Endothelial cell of coronary artery (primary cell): Measurements from ENCODE around the gene TMEM138. TPM values are rescaled to one million over a fixed set of nuclear protein-coding genes. Genes with fewer than 3 reads are reported as not detected.

ENCODE experiments used
- total RNA-seq: library from RNA; depleted of rRNA; stranded (reverse); fragments of >200 nt; gene quantifications from 2 replicates; pipeline ENCODE4 v1.2.3, GENCODE V29; 2014

TMEM138 gene
- 10.0 and 13.3 TPM in 2 replicates for total RNA-seq

DNA sequence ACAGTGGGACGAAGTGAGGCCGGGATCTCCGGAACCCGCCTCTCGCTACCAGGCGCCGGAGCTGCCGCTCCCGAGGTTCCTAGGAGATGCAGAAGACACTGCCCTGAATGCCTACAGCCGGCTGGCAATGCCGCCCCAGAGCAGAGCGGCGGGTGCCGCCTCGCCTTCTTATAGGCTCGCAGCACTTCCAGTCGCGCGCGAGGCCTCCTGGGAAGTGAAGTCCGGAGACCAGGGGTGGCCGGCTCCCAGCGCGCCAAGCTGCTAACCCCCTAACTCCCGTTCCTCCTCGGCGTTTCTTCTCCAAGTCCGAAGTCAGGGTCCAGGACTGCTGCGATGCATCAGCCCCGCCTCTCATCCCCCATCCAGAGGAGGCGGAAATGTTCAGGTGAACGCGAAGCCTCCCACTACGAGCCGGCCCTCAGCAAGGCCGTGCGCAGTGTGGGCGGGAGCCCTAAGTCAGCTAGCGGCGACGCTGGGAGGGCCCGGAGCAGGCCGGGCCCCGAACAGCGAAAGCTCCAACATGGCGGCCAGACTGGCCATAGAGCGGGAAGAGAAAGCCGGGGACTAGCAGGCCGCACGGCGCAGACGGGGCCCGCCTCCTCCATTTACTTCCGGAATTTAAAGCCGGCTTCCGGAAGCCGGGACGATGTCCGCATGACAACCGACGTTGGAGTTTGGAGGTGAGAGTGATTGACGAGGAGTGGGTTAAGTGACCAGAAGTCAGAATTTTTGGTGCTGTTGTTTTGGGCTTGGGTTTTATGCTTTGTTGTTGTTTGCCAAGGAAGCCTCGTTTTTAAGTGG is at the start of gene TMEM138, which contains the start of gene CYB561A3:
Gene TMEM138 (plus strand): TSS at position 634 of the 801 bp plus-strand sequence. CDS start 2,017 bp downstream, outside the sequence.
Gene CYB561A3 (minus strand): TSS at position 142 of the 801 bp plus-strand sequence. CDS start 5,169 bp downstream, outside the sequence.

GRCh38 chr11:61332797-61333549 is 29.2 kb upstream of the TMEM138 start, which contains the start of the genes DDB1 and TKFC:
DDB1 (minus strand) TSS chr11:61333105; CDS start chr11:61332968, 137 bp downstream.
TKFC (plus strand) TSS chr11:61333228; CDS start chr11:61334729, 1,501 bp downstream.

Other genes starting within 250 kb of the TMEM138 start
- gene VPS37C, start 200.9 kb upstream of the TMEM138 start, total RNA-seq, result 8.0 and 8.3 TPM in 2 replicates
- gene PGA3, start 158.9 kb upstream of the TMEM138 start, total RNA-seq, result 0.09 TPM in 1 of 2 replicates, not detected in the other
- gene PGA4, start 140.0 kb upstream of the TMEM138 start, total RNA-seq, result not detected in 2 replicates
- not detected in 2 replicates for gene PGA5, start 121.2 kb upstream of the TMEM138 start, total RNA-seq
- gene VWCE, start 67.1 kb upstream of the TMEM138 start, total RNA-seq, result 1.9 and 4.1 TPM in 2 replicates
- gene DDB1, start 29.3 kb upstream of the TMEM138 start, total RNA-seq, result 274 and 319 TPM in 2 replicates
- 12.3 and 18.7 TPM in 2 replicates for gene TKFC, start 29.1 kb upstream of the TMEM138 start, total RNA-seq
- gene CYB561A3, start 492 bp upstream of the TMEM138 start, total RNA-seq, result 30.8 and 32.1 TPM in 2 replicates
- gene TMEM216, start 30.2 kb downstream of the TMEM138 start, total RNA-seq, result 6.6 and 9.1 TPM in 2 replicates
- 10.1 and 13.2 TPM in 2 replicates for gene CPSF7, start 67.6 kb downstream of the TMEM138 start, total RNA-seq
- gene SDHAF2, start 67.8 kb downstream of the TMEM138 start, total RNA-seq, result 41.4 and 50.6 TPM in 2 replicates
- gene LRRC10B, start 146.4 kb downstream of the TMEM138 start, total RNA-seq, result not detected in 2 replicates
- gene SYT7, start 218.7 kb downstream of the TMEM138 start, total RNA-seq, result 0.18 and 0.19 TPM in 2 replicates